Islet precursor cell (in vitro differentiated cells): ENCODE measurements around the gene TMEM95.
A peak's percentile ranks its signal among the peaks of the same experiment; 100 is the strongest.

Experiments used
- DNase-seq: peaks from one replicate; pipeline ENCODE4 v3.0.0-alpha.2; 2018

TMEM95 gene

GRCh38 chr17:7355053-7355452 is at the start of gene TMEM95:
Gene TMEM95, plus strand, starts transcription at chr17:7355156. Its CDS starts 49 bp downstream, at chr17:7355205.
- peak; percentile 61 for DNase-seq

GRCh38 chr17:7306911-7307685 is 47.9 kb upstream of the TMEM95 start, which contains the start of gene EIF5A:
Gene EIF5A, plus strand, starts transcription at chr17:7307628. Its CDS starts 2,008 bp downstream, at chr17:7309636.
- DNase-seq, result peak; percentile 100

GRCh38 chr17:7307686-7308624 is 47.0 kb upstream of the TMEM95 start:
- peak; percentile 65 for DNase-seq

GRCh38 chr17:7308625-7309433 is 46.1 kb upstream of the TMEM95 start:
- DNase-seq, result peak; percentile 92

- peak; percentile 43 for DNase-seq
These were observed 45.3 kb upstream of the TMEM95 start for GRCh38 chr17:7309628-7310027.

GRCh38 chr17:7311110-7311705 is 43.7 kb upstream of the TMEM95 start:
- DNase-seq, result no peak

- DNase-seq, result no peak
These were observed 42.4 kb upstream of the TMEM95 start for GRCh38 chr17:7312432-7313087.

GRCh38 chr17:7313088-7313889 is 41.7 kb upstream of the TMEM95 start:
- peak; percentile 76 for DNase-seq

GRCh38 chr17:7313890-7314718 is 40.9 kb upstream of the TMEM95 start:
- peak; percentile 62 for DNase-seq

- DNase-seq, result peak; percentile 97
These were observed 40.0 kb upstream of the TMEM95 start, which contains the start of gene GPS2 for GRCh38 chr17:7314719-7315569. Gene GPS2, minus strand, starts transcription at chr17:7315360. Its CDS starts 308 bp downstream, at chr17:7315052.

- no peak for DNase-seq
These were observed 39.3 kb upstream of the TMEM95 start for GRCh38 chr17:7315570-7316235.

- no peak for DNase-seq
These were observed 37.7 kb upstream of the TMEM95 start for GRCh38 chr17:7317161-7317803.

GRCh38 chr17:7318121-7318860 is 36.7 kb upstream of the TMEM95 start:
- no peak for DNase-seq

- no peak for DNase-seq
These were observed 33.5 kb upstream of the TMEM95 start for GRCh38 chr17:7321466-7321865.

GRCh38 chr17:7322520-7323194 is 32.3 kb upstream of the TMEM95 start:
- DNase-seq, result no peak

GRCh38 chr17:7323731-7324437 is 31.1 kb upstream of the TMEM95 start:
- peak; percentile 86 for DNase-seq
